ENCODE results near the gene GAB3.

The GAB3 gene

DNA sequence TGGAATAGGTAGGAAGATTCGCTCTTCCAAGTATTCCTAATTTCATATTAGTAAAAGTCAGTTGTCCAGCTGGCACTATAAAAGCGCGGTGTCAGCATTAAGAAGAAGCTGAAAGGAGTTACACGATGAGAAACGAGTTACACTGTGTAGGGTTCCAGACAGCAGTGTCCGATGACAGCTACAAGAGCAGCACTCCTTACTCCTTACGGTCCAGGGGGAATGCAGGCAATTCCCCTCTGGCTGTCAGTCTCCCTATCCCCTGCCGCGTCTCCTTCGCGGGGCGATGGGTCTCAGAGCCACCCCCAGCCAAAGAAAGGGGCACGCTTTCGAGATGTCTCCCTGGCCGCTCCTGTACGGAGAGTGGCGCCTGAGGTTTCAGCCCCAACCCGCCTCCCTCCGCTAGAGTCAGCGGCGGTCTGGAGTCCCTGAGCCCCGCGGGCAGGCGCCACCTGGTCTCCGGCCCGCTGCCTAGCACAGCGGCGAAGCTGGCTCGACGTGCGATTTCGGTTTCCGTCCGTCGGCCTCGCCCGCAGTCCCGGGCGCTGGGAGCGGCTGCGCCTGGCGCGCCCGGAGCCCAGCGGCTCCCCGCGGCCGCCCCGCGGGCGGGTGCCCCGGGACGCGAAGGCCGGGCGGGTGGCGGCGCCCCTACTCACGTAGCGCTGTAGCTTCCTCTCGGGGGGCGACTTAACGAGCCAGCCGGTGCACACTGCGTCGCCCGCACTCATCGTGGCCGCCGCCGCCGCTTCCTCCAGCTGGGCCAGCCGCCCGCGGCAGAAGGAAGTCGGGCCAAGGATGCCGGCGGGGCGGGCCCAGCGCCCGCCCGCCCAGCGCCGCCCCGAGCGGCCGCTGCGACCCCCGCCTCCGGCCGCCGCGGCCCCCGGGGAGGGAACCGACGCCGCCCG lies at the start of gene GAB3:
Gene GAB3 (minus strand): TSS at position 777 of the 902 bp plus-strand sequence. CDS start 52 bp downstream, at position 725.
- DNase-seq, result peak; percentile 56 to 76
- TF ChIP-seq POLR2A (IDR thresholded peaks at IDR 0.05; ENCODE audit: low read length) (peak; percentile 42), GATA1 (IDR thresholded peaks at IDR 0.05; ENCODE audit: low read depth, low read length) (no peak)

GRCh38 chrX:154799556-154800348 lies 48.9 kb upstream of the GAB3 start:
- TF ChIP-seq GATA1 (IDR thresholded peaks at IDR 0.05; ENCODE audit: low read depth, low read length) (no peak), POLR2A (IDR thresholded peaks at IDR 0.05; ENCODE audit: low read length) (peak; percentile 46)
- peak; percentile 32 to 64 for DNase-seq

- DNase-seq, result no peak
- no peak for TF ChIP-seq POLR2A (IDR thresholded peaks at IDR 0.05; ENCODE audit: low read length)
- no peak for TF ChIP-seq GATA1 (IDR thresholded peaks at IDR 0.05; ENCODE audit: low read depth, low read length)
Observed at GRCh38 chrX:154797006-154797405, 46.1 kb upstream of the GAB3 start.

DNA sequence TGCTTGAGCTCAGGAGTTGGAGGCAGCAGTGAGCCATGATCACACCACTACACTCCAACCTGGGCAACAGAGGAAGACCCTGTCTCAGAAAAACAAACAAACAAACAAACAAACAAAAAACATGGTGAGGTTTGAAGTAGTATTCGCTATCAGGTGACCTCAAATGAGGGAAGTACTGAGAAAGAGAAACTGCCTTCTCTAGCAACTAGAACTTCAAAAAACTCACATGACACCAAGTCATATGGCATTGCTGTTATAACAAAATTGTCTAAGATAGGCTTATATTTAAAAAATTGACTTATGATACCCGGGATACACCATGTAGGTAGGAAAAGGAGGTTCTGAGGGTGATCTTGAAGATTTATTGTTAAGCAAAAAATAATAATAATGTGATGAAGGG lies 44.1 kb upstream of the GAB3 start:
- DNase-seq, result no peak
- TF ChIP-seq GATA1 (IDR thresholded peaks at IDR 0.05; ENCODE audit: low read depth, low read length) (no peak), POLR2A (IDR thresholded peaks at IDR 0.05; ENCODE audit: low read length) (no peak)

- peak; percentile 42 to 64 for DNase-seq
- no peak for TF ChIP-seq POLR2A (IDR thresholded peaks at IDR 0.05; ENCODE audit: low read length)
- TF ChIP-seq GATA1 (IDR thresholded peaks at IDR 0.05; ENCODE audit: low read depth, low read length), result no peak
Observed at GRCh38 chrX:154793084-154793795, 42.4 kb upstream of the GAB3 start.

DNA sequence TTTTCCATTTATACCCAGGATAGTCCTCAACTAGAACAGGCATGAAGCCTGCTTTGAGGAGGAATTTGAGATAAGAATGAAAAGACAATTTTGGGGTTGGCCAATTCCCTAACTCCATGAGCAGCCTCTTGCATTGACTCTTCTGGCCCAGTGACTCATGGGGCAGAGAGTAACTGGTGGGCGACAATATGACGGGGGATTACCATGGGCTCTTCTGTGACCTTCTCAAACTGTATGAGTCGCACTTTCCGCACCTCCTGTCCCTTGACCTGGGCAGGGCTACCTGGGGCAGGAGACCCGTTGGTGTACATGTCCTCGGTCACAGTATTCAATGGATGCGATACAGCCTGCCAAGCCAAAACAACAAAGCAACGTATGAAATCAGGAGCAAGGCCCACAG lies 41.1 kb upstream of the GAB3 start:
- no peak for TF ChIP-seq POLR2A (IDR thresholded peaks at IDR 0.05; ENCODE audit: low read length)
- TF ChIP-seq GATA1 (IDR thresholded peaks at IDR 0.05; ENCODE audit: low read depth, low read length), result no peak
- no peak for DNase-seq

DNA sequence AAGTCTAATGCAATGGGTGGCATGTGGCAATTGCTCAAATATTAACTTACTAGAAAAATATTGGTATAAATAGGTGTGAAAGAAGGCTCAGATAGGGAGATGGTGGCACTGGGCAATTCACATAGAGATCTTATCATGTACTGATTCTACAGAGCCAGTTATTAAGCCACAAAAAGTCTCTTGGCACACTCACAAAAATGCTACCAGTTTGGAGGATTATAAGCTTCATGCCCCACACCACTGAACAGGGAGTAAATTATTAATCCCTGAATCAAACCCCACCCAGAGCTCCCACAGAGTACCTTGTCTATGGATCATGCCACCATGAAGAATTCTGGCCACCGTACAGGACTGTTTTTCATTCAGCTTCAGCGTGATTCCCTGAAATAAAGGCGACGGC lies 40.6 kb upstream of the GAB3 start:
- no peak for DNase-seq
- TF ChIP-seq POLR2A (IDR thresholded peaks at IDR 0.05; ENCODE audit: low read length) (no peak), GATA1 (IDR thresholded peaks at IDR 0.05; ENCODE audit: low read depth, low read length) (no peak)

DNA sequence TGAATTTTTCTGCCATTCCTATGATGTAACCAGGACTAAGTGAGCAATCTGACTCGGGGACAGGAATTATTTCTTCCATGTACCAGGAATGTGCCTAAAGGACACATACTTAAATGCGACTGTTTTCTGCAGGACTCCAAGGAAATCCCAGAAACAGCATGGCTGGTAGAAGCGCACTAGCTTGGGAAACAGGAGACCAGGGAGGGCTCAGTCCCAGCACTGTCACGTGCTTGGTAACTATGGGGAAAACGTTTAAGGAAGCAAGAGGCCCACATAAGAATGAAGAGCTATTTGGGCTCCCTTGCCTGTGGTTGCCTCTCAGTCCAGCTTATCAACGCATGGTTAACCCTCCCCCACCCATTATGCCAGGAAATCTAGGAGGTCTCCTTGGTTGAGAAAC lies 34.8 kb upstream of the GAB3 start:
- TF ChIP-seq GATA1 (IDR thresholded peaks at IDR 0.05; ENCODE audit: low read depth, low read length), result no peak
- TF ChIP-seq POLR2A (IDR thresholded peaks at IDR 0.05; ENCODE audit: low read length), result no peak
- peak; percentile 42 to 55 for DNase-seq

DNA sequence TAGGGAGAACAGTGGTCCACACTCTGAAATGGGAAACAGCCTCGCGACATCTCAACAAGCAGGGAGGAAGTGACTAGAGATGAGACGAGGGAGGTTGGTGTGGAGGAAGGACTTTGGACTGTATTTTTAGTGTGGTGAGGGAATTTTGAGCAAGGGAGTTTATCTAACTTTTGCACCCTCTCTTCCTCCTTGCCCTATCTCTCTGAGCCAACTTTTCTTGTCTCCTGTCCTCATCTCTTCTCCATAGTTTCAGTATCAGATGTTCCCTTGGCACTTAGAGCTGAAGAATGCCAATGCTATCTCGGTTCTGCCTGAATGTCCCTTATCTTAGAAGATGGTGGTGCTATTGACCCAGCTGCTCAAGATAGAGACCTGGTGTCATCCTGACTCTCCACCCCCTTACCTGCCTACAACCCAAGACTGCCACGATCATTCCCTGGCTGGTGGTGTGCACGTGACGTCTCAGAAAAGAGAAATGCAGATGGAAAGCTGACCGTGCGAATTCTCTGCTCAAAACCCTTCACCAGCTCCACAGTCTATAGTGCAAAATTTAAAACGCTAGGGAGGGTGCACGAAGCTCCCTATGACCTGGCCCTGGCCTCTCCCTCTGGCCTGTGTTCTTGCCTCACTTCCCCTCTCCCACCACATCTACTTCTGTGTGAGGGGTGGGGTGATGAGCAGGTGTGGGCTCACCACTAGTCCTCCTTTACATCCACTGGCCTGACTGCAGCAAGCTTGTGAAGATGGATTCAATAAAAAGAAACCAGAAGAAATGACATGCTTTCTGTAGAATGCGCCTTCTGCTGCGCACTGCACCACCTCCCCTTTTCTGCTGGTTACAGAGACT lies 33.5 kb upstream of the GAB3 start:
- peak; percentile 78 to 84 for DNase-seq
- peak; percentile 36 for TF ChIP-seq GATA1 (IDR thresholded peaks at IDR 0.05; ENCODE audit: low read depth, low read length)
- peak; percentile 25 for TF ChIP-seq POLR2A (IDR thresholded peaks at IDR 0.05; ENCODE audit: low read length)

- no peak for DNase-seq
- TF ChIP-seq POLR2A (IDR thresholded peaks at IDR 0.05; ENCODE audit: low read length) (no peak), GATA1 (IDR thresholded peaks at IDR 0.05; ENCODE audit: low read depth, low read length) (no peak)
Observed at GRCh38 chrX:154780968-154781367, 30.1 kb upstream of the GAB3 start.

GRCh38 chrX:154779261-154779660 lies 28.4 kb upstream of the GAB3 start:
- TF ChIP-seq POLR2A (IDR thresholded peaks at IDR 0.05; ENCODE audit: low read length) (no peak), GATA1 (IDR thresholded peaks at IDR 0.05; ENCODE audit: low read depth, low read length) (no peak)
- no peak for DNase-seq

DNA sequence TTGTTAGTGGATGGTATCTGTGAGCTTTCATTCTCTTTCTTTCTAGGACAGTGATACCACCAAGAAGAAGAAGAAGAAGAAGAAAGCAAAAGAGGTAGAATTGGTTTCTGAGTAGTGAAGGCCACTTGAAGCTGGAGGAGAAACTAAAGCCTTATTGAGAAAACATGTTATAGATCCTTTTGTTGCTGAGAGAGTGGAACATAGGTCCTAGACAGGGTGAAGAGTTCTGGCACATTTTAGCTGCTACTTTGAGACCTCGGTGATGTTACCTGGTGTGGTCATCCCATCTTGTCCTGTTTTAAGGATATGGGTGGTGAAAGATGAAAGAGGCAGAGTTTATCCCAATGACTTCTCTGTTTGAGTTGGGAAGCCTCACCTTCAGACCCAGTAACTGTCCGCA lies 25.9 kb upstream of the GAB3 start:
- no peak for DNase-seq
- TF ChIP-seq GATA1 (IDR thresholded peaks at IDR 0.05; ENCODE audit: low read depth, low read length), result no peak
- peak; percentile 12 for TF ChIP-seq POLR2A (IDR thresholded peaks at IDR 0.05; ENCODE audit: low read length)
